Adipocyte (in vitro differentiated cells): Measurements from ENCODE around the gene NUP160.
"Not testable (repeated sequence)": the region's sequence is repeated elsewhere in the genome, so short reads cannot be mapped to it uniquely, and the experiment has no call there.

Source experiments
- DNase-seq: peaks from one replicate; pipeline ENCODE4 v3.0.0-alpha.2; 2015; ENCODE audit warnings: low read depth
- H3K27me3 ChIP-seq: replicated peaks from 2 replicates; pipeline ENCODE4 v1.7.0; 2013; ENCODE audit warnings: mild to moderate bottlenecking, low read length, moderate library complexity; ENCODE audit not compliant: control insufficient read depth, insufficient read depth
- H3K36me3 ChIP-seq: 2 replicates; pipeline ENCODE4 v1.7.0; 2013; ENCODE audit warnings: low read length, mild to moderate bottlenecking, moderate library complexity; ENCODE audit not compliant: control insufficient read depth, insufficient read depth, severe bottlenecking
- H3K4me1 ChIP-seq: 2 replicates; pipeline ENCODE4 v1.7.0; 2013; ENCODE audit warnings: mild to moderate bottlenecking, low read length, moderate library complexity; ENCODE audit not compliant: control insufficient read depth, insufficient read depth
- H3K4me3 ChIP-seq: 2 replicates; pipeline ENCODE4 v1.7.0; 2013; ENCODE audit warnings: mild to moderate bottlenecking, low read length, moderate library complexity
- H3K9ac ChIP-seq: 2 replicates; pipeline ENCODE4 v1.7.0; 2013; ENCODE audit warnings: mild to moderate bottlenecking, low read length, moderate library complexity
- H3K9me3 ChIP-seq: 2 replicates; pipeline ENCODE4 v1.7.0; 2013; ENCODE audit warnings: mild to moderate bottlenecking, low read length, moderate library complexity; ENCODE audit not compliant: control insufficient read depth

Gene NUP160

DNA sequence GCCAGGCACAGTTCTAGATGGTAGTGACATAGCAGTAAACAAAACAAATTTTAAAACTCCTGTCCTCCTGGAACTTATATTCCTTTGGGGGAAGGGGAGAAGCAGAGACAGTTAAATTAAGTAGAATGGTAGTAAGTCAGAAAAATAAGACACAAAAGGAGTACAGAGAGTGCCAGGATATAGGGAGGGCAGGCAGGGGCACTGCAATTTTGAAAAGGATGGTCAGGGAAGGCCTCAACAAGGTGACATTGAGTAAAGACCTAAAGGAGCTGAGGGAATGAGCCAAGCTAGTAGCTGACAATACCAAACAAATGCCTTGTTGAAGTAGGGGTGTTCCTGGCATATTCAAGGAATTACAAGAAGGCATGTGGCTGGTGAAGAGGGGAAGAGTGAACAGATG lies 10.2 kb downstream of the NUP160 start:
- H3K4me1 ChIP-seq, result no peaks in the 10 kb centered on the region
- H3K4me3 ChIP-seq, result no peak overlapping the region
- no peak for DNase-seq
- H3K36me3 ChIP-seq, result peaks cover 88% of the 10 kb centered on the region
- no peaks in the 10 kb centered on the region for H3K9me3 ChIP-seq
- no peak overlapping the region for H3K9ac ChIP-seq
- H3K27me3 ChIP-seq, result no peaks in the 10 kb centered on the region

DNA sequence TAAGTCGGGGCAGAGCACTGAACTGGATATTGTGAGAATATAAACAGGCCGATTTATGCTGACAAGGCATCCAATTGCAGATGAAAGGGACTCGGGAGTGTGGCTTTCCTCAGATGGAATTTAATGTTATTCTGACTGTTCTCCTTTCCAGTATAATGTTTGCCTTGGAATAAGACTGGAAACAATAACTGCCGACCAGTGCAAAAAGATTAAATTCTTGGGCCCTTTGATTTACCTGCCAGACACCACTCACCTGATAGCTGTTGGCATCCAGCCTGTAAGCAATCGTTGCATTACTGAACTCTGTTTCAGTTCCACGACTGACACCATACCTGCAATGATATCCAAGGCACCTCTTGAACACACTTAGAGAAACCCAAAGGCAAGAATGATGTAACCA lies 10.9 kb downstream of the NUP160 start:
- Histone ChIP-seq H3K9ac (no peak overlapping the region), H3K9me3 (no peaks in the 10 kb centered on the region), H3K4me1 (no peaks in the 10 kb centered on the region), H3K36me3 (peaks cover 88% of the 10 kb centered on the region), H3K27me3 (no peaks in the 10 kb centered on the region), H3K4me3 (no peak overlapping the region)
- no peak for DNase-seq

DNA sequence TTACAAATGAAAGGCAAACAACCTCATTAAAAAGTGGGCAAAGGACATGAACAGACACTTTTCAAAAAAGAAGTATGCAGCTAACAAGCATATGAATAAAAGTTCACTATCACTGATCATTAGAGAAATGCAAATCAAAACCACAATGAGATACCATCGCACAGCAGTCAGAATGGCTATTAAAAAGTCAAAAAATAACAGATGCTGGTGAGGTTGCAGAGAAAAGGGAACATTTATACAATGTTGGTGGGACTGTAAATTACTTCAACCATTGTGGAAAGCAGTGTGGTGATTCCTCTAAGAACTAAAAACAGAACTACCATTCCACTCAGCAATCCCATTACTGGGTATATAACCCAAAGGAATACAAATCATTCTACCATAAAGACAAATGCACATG lies 18.1 kb downstream of the NUP160 start:
- not testable (repeated sequence) for H3K9ac ChIP-seq, H3K4me1 ChIP-seq, DNase-seq, H3K9me3 ChIP-seq, H3K4me3 ChIP-seq, H3K27me3 ChIP-seq
- peaks cover 48% of the 10 kb centered on the region for H3K36me3 ChIP-seq

DNA sequence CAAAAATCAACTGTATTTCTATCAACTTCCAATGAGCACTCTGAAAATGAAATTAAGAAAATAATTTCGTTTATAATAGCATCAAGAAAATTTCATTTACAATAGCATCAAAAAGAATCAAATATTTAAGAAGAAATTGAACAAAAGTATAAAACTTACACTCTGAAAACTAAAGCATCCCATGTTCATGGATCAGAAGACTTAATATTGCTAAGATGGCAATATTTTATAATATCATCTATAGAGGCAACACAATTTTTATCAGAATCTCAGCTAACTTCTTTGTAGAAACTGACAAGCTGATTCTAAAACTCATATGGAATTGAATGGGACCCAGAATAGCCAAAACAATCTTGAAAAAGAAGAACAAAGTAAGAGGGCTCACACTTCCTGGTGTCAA lies 19.9 kb downstream of the NUP160 start:
- Histone ChIP-seq H3K4me1 (no peaks in the 10 kb centered on the region), H3K9ac (no peak overlapping the region), H3K4me3 (no peak overlapping the region), H3K27me3 (no peaks in the 10 kb centered on the region), H3K9me3 (no peaks in the 10 kb centered on the region), H3K36me3 (peaks cover 34% of the 10 kb centered on the region)
- no peak for DNase-seq

DNA sequence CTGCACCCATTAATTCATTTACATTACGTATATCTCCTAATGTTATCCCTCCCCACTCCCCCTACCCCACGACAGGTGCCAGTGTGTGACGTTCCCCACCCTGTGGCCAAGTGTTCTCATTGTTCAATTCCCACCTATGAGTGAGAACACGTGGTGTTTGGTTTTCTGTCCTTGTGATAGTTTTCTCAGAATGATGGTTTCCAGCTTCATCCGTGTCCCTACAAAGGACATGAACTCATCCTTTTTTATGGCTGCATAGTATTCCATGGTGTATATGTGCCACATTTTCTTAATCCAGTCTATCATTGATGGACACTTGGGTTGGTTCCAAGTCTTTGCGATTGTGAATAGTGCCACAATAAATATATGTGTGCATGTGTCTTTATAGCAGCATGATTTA lies 25.5 kb downstream of the NUP160 start:
- H3K9ac ChIP-seq, H3K4me3 ChIP-seq, H3K27me3 ChIP-seq, H3K4me1 ChIP-seq, DNase-seq, H3K9me3 ChIP-seq: not testable (repeated sequence)
- H3K36me3 ChIP-seq, result peaks cover 44% of the 10 kb centered on the region

DNA sequence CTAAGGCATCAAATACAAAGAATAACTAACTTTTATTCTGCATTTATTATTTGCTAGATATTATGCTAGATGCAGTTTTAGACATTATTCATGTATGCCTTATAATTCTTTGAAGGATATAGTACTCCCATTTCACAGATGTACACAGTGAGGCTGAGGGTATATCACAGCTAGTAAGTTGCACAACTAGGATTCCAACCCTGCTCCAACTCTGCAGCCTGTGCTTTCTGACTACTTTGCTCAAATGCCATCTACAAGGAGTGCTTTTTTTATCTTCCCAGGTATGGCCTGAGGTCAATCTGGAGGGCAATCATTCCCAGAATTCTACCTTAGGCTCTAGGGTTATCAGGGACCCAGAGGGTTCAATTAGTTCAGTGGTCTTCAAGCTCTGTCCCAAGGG lies 28.4 kb downstream of the NUP160 start:
- Histone ChIP-seq H3K9me3 (no peaks in the 10 kb centered on the region), H3K4me1 (peaks cover 13% of the 10 kb centered on the region), H3K36me3 (peaks cover 54% of the 10 kb centered on the region), H3K9ac (no peak overlapping the region), H3K4me3 (no peak overlapping the region), H3K27me3 (no peaks in the 10 kb centered on the region)
- DNase-seq, result no peak

DNA sequence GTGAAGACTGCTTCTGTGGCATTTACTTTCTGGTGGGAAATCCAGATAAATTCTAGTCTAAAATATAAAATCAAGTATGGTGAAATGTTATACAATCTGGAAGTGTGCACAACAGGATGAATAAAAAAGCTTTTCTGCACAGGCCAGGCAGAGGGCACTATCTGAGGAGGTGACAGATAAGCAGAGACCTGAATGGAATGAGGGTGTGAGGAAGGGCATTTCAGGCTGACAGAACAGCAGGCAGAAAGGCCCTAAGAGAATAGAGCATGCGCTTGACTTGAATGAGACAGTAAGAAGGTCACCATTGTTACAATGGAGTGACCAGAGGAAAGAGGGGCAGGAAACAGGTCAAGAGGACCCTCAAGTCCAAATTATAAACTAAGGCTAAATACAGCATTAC lies 47.4 kb downstream of the NUP160 start:
- no peak overlapping the region for H3K4me3 ChIP-seq
- no peak overlapping the region for H3K9ac ChIP-seq
- peaks cover 74% of the 10 kb centered on the region for H3K36me3 ChIP-seq
- no peak for DNase-seq
- no peaks in the 10 kb centered on the region for H3K27me3 ChIP-seq
- no peaks in the 10 kb centered on the region for H3K9me3 ChIP-seq
- no peaks in the 10 kb centered on the region for H3K4me1 ChIP-seq

DNA sequence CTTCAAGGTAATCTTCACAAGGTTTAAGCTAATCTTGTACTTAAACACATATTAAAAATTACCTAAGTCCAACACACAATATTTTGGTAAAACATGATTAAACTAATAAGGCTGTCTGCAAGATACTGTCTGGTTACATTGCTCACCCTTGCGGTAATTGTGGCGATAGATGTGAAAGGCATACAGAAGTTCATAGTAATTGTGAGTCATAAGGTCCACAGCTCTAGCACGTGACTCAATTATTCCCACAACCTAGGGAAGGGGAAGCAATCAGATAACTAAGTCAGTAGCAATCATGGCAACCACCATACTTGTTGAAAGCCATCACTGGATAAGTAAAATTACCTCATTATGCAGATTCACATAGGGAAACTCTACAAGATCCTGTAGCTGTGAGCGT lies 50.5 kb downstream of the NUP160 start:
- Histone ChIP-seq H3K27me3 (no peaks in the 10 kb centered on the region), H3K9ac (no peak overlapping the region), H3K4me1 (peaks cover under 1% of the 10 kb centered on the region), H3K36me3 (peaks cover 72% of the 10 kb centered on the region), H3K4me3 (no peak overlapping the region), H3K9me3 (no peaks in the 10 kb centered on the region)
- DNase-seq, result no peak

DNA sequence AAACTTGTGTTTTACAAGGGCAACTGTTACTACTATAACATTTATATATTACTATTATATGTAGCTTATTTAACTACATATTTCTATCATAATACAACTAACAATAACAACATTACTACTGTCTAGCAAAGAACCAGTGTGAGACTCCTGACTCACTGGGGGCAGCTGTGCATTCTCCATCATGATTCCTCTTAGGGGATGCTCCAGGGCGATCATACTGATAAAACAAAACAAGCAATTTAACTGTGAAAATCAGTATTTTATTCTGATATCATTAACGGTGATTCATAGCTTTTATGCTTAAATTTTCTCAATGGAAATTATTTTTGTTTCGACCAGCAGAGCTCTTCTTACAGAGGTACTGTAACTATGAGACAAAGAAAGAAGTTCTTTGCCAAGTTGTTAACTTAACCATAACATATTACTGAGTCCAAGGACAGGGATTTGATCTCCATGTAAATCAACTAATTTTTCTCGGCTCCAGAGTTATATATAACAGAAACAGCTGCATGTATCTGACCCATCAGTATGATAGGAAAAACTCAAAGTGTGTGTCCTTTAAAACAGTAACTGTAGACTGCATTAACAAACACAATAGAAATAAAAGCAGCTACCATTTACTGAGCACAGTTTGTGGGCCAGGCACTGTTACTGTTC lies 56.2 kb downstream of the NUP160 start:
- Histone ChIP-seq H3K4me1 (peaks cover 11% of the 10 kb centered on the region), H3K9ac (peak overlapping the region; percentile 45), H3K4me3 (peak overlapping the region; percentile 5), H3K27me3 (no peaks in the 10 kb centered on the region), H3K9me3 (no peaks in the 10 kb centered on the region), H3K36me3 (peaks cover 36% of the 10 kb centered on the region)
- DNase-seq, result no peak

DNA sequence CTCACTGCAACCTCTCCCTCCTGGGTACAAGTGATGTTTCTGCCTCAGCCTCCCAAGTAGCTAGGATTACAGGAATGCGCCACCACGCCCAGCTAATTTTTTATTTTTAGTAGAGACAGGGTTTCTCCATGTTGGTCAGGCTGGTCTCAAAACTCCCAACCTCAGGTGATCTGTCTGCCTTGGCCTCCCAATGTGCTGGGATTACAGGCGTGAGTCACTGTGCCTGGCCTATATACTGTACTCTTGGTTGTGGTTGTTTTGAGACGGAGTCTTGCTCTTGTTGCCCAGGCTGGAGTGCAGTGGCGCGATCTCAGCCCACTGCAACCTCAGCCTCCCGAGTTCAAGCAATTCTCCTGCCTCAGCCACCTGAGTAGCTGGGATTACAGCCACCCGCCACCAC lies 58.1 kb downstream of the NUP160 start:
- peaks cover 34% of the 10 kb centered on the region for H3K36me3 ChIP-seq
- not testable (repeated sequence) for H3K27me3 ChIP-seq, H3K9ac ChIP-seq, H3K9me3 ChIP-seq, H3K4me3 ChIP-seq, DNase-seq
- peaks cover 19% of the 10 kb centered on the region for H3K4me1 ChIP-seq

DNA sequence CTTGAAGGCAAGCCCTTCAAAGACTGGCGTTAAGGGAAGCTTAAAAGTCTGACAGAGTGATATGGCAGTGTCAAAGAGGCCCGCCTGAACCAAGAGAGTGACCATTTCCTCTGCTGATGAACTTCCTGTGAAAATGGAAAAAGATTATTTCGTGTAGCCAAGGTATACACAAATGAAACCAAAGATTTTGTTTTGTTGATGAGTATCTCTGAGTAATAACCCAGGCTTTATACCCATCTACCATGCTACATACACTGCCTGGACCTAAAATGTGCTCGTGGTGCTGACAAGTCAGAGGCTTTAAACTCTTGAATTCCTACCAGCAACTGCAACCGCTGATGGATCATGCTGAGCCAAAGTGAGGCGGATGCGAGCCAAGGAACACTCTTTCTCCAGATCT lies 60.0 kb downstream of the NUP160 start:
- Histone ChIP-seq H3K4me3 (no peak overlapping the region), H3K4me1 (peaks cover 19% of the 10 kb centered on the region), H3K9me3 (no peaks in the 10 kb centered on the region), H3K9ac (no peak overlapping the region), H3K27me3 (no peaks in the 10 kb centered on the region), H3K36me3 (peaks cover 47% of the 10 kb centered on the region)
- DNase-seq, result no peak

DNA sequence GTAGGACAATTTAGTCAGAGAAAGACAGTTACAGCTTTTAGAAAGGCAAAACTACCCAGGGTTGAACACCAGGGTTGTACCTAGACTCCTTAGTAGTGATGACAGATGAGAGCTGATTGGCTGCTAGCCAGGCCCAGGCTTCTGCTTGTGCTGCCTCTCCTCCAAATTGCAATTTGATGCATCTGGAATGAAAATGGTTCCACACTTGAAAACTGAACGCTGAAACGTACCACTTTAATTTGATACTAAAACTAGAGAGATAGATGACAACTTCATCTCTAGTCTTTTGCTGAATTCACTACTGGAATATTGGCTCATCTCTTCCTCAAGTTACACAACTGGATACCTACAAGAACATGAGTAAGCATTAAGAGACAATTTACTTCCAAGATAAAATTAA lies 61.8 kb downstream of the NUP160 start:
- no peak overlapping the region for H3K4me3 ChIP-seq

More for the DNA sequence above, 61.8 kb downstream of the NUP160 start:
- H3K36me3 ChIP-seq, result peaks cover 57% of the 10 kb centered on the region
- peaks cover 8% of the 10 kb centered on the region for H3K4me1 ChIP-seq
- no peaks in the 10 kb centered on the region for H3K27me3 ChIP-seq
- no peaks in the 10 kb centered on the region for H3K9me3 ChIP-seq
- H3K9ac ChIP-seq, result no peak overlapping the region
- DNase-seq, result peak; percentile 6
